Activated T-cell treated with anti-CD3 and anti-CD28 coated beads, Interleukin-2, amount 50 U/mL, for 24 hours (primary cell): ENCODE measurements around the gene NPHS1.

ENCODE experiments used
- DNase-seq: peaks from one replicate; pipeline ENCODE4 v3.0.0-alpha.2; 2020
- H3K27ac Mint-ChIP-seq: 2 replicates; pipeline ENCODE4 v1.8.0; 2020; ENCODE audit warnings: mild to moderate bottlenecking, mixed read lengths
- H3K27me3 Mint-ChIP-seq: 2 replicates; pipeline ENCODE4 v1.8.0; 2020; ENCODE audit warnings: mixed read lengths
- H3K36me3 Mint-ChIP-seq: 2 replicates; pipeline ENCODE4 v1.8.0; 2020; ENCODE audit warnings: low read depth, mixed read lengths
- H3K4me1 Mint-ChIP-seq: 2 replicates; pipeline ENCODE4 v1.8.0; 2020; ENCODE audit warnings: low read depth, mixed read lengths
- H3K4me3 Mint-ChIP-seq: 2 replicates; pipeline ENCODE4 v1.8.0; 2020; ENCODE audit warnings: mild to moderate bottlenecking, moderate library complexity, mixed read lengths
- H3K9me3 Mint-ChIP-seq: 2 replicates; pipeline ENCODE4 v1.8.0; 2020; ENCODE audit warnings: mixed read lengths

NPHS1 gene

DNA sequence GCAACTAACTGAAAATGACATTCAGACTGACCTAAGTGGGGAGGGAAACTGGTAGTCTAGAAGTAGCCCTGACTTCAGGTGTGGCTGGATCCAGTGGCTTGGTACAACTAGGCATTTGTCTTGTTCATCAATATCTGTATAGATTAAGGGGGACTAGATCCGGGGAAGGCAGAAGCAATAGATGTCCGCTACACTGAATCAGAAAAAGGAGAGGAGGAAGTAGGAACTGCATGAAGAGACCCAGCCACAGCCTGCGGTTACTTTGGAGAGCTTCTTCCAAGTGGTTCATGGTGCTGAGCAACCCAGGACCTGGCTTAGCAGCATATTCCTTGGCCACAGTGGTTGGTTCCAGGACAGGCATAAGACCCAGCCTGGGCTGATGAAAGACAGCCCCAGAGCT, 29.7 kb downstream of the NPHS1 start:
- DNase-seq = no peak
- Mint-ChIP-seq H3K9me3 (no peaks in the 10 kb centered on the region), H3K4me3 (no peak overlapping the region), H3K27me3 (peaks cover 39% of the 10 kb centered on the region), H3K27ac (no peak overlapping the region), H3K4me1 (peaks cover 3% of the 10 kb centered on the region), H3K36me3 (no peaks in the 10 kb centered on the region)

DNA sequence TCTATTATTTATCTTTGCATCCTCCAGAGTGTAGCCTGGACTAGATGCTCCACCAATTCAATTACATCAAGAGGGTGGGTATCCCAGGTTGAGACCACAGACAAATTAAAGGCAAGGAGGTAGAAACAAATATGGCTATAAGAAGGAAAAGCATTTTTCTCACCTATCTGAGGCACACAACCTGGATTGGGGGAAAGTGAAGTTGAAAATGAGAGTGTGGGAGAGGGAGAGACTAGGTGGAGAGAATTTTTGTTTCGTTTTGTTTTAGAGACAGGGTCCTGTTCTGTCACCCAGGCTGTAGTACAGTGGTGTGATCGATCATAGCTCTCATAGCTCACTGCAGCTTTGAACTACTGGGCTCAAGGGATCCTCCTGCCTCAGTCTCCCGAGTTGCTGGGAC, 33.9 kb downstream of the NPHS1 start:
- Mint-ChIP-seq H3K27ac (no peak overlapping the region), H3K9me3 (no peaks in the 10 kb centered on the region), H3K4me1 (peaks cover 3% of the 10 kb centered on the region), H3K27me3 (peaks cover 28% of the 10 kb centered on the region), H3K36me3 (no peaks in the 10 kb centered on the region), H3K4me3 (no peak overlapping the region)
- no peak for DNase-seq

DNA sequence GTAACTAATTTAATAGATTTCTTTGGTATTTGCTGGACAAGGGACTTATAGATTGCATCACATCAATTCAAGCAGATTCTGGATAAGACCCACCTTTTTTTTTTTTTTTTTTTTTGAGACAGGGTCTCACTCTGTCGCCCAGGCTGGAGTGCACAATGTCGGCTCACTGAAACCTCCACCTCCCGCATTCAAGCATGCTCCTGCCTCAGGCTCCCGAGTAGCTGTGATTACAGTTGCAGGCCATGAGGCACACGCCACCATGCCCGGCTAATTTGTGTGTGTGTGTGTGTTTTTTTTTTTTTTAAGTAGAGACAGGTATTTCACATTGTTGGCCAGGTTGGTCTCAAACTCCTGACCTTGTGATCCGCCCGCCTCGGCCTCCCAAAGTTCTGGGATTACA, 35.5 kb downstream of the NPHS1 start:
- no peaks in the 10 kb centered on the region for H3K36me3 Mint-ChIP-seq
- peaks cover 3% of the 10 kb centered on the region for H3K4me1 Mint-ChIP-seq
- H3K4me3 Mint-ChIP-seq = no peak overlapping the region
- H3K27ac Mint-ChIP-seq = no peak overlapping the region
- peaks cover 19% of the 10 kb centered on the region for H3K27me3 Mint-ChIP-seq
- DNase-seq = no peak
- H3K9me3 Mint-ChIP-seq = no peaks in the 10 kb centered on the region

DNA sequence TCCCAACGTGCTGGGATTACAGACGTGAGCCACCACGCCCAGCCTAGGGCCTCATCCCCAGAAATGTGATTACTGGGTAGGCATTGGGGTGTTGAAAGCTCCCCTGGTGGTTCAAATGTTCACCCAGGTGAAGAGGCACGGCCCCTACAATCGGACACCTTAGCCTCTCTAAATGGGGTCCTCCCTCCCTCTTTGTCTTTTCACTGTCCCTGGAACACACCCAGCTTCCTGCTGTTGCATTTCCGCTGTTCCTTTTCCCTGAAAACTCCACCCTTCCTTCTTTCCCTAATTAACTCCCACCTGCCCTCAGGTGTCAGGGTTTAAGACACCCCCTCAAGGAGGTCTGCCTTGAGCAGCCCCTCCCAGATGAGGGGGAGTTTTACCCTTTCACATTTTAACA, 36.0 kb downstream of the NPHS1 start:
- Mint-ChIP-seq H3K4me3 (no peak overlapping the region), H3K4me1 (peaks cover 3% of the 10 kb centered on the region), H3K9me3 (no peaks in the 10 kb centered on the region), H3K27ac (no peak overlapping the region), H3K36me3 (no peaks in the 10 kb centered on the region), H3K27me3 (peaks cover 23% of the 10 kb centered on the region)
- DNase-seq = no peak

DNA sequence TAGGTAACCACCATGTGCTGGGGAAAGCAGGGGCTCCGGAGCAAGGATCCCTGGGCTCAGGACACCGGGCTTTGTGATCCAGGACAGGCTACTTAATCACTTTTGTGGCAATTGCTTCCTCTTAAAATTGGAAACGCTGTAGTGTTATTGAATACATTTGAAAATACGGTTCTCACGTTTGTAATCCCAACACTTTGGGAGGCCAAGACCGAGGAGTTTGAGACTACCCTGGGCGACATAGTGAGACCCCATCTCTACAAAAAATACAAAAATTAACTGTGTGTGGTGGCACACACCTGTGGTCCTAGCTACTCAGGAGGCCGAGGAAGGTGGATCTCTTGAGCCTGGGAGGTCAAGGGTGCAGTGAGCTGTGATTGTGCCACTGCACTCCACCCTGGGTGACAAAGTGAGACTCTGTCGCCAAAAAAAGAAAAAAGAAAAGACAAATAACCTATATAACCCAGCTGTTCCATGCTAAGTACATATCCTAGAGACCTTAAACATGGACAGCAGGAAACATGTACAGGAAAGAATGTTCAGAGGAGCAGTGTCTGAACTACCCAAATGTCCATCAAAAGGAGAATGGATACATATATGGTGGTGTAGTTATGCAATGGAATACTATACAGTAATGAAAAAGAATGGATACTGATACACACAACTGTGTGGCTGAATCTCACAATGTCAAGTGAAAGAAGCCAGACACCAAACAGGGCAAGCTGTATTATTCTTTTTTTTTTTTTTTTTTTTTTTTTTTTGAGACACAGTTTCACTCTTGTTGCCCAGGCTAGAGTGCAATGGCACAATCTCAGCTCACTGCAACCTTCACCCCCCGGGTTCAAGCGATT, 39.0 kb downstream of the NPHS1 start:
- no peaks in the 10 kb centered on the region for H3K4me1 Mint-ChIP-seq
- H3K4me3 Mint-ChIP-seq = no peak overlapping the region
- peaks cover 13% of the 10 kb centered on the region for H3K27me3 Mint-ChIP-seq
- no peak overlapping the region for H3K27ac Mint-ChIP-seq
- DNase-seq = no peak
- H3K36me3 Mint-ChIP-seq = no peaks in the 10 kb centered on the region
- no peaks in the 10 kb centered on the region for H3K9me3 Mint-ChIP-seq

DNA sequence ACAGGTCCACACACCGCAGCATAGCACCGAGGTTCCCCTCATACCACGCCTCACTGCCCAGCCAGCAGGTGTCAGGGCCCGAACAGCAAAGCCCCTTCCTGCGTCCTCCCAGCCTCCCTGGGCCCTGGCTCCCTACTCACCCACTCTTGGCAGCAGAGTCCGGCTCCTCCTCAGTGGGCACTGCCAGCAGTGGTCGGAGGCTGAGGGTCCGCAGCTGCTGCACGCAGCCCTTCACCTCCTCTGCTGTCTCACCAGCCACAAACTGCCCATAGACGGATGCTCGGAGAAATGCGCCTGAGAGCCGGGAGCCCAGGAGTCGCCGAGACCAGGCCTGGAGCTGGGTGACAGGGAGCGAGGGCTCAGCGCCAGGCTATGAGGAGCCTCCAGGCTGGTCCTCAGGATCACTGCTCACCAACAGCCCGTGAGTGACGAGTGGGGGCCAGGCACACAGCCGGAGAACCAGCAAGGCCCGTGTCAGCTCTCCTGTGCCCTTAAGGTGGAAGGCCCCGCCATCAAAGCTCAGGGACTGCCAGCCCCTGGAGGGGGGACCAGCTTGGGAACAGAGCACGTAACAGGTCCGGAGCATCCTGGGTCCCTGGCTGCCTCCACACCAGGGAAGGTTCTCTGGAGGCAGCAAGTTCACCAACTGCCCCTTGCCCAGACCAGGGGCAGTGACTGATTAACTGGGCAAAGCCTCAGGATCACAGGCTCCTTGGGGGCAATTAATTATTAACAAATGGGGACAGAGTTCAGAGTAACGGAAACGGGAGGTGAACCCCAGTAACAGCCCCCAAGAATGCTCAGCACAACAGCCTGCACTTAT, 39.9 kb downstream of the NPHS1 start, which contains the start of gene PRODH2:
Gene PRODH2 (minus strand): TSS at position 626 of the 823 bp plus-strand sequence. CDS start 40 bp downstream, at position 586.
- Mint-ChIP-seq H3K36me3 (no peaks in the 10 kb centered on the region), H3K27me3 (peaks cover 11% of the 10 kb centered on the region), H3K4me1 (no peaks in the 10 kb centered on the region), H3K27ac (no peak within 1 kb of the TSS), H3K9me3 (no peaks in the 10 kb centered on the region), H3K4me3 (no peak within 1 kb of the TSS)
- DNase-seq = no peak

DNA sequence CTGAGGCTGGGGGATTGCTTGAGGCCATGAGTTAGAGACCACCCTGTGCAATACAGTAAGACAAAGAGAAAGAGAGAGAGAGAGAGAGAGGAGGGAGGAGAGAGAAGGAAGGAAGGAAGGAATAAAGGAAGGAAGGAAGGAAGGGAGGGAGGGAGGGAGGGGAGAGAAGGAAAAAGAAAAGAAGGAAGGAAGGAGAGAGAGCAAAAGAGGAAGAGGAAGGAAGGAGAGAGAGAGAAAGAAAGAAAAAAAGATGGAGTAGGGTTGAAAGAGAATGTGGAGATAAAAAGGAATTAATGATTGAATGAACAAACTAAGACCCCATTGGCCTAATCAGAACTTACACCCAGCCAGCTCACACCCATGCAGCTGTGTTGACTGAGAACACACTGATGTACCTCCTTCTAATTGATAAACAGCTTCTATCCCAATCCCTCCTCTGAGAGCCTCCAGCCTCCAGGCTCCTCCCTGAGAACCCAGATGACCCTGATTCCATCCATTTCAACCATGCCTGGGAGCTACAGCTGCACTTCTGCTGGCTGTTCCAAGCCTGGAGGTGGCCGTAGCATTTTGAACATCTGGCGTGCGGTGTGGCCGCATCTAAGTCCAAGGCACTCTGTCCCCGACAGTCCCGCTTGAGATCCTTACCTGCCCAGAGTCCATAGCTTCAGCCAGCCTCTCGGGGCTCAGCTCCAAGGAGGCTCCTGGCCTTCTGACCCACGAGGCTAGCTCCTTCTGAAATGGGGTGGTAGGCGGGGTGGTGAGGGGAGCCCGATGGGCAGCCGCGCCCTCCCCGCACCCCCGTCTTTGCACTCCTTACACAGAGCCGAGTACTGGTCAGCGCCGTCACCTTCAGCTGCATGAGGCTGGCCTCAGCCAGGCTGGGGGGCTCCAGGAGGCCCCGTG, 40.7 kb downstream of the NPHS1 start:
- no peak overlapping the region for H3K4me3 Mint-ChIP-seq
- H3K27me3 Mint-ChIP-seq = peaks cover 10% of the 10 kb centered on the region
- H3K9me3 Mint-ChIP-seq = no peaks in the 10 kb centered on the region
- DNase-seq = no peak
- H3K27ac Mint-ChIP-seq = no peak overlapping the region
- no peaks in the 10 kb centered on the region for H3K4me1 Mint-ChIP-seq
- H3K36me3 Mint-ChIP-seq = no peaks in the 10 kb centered on the region

DNA sequence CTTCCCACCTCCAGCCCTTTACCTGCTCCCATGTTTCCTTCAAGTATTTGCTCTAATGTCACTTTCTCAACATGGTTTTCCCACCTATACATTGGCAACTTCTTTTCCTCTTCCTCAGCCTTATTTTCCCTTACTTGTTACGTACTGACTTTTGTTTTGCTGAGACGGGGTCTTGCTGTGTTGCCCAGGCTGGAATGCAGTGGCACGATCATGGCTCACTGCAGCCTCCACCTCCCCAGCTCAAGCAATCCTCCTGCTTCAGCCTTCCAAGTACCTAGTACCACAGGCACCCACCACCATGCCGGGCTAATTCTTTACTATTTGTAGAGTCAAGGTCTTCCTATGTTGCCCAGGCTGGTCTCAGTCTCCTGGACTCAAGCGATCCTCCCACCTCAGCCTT, 44.7 kb downstream of the NPHS1 start:
- Mint-ChIP-seq H3K4me1 (peaks cover 8% of the 10 kb centered on the region), H3K27me3 (peaks cover 4% of the 10 kb centered on the region)

DNA sequence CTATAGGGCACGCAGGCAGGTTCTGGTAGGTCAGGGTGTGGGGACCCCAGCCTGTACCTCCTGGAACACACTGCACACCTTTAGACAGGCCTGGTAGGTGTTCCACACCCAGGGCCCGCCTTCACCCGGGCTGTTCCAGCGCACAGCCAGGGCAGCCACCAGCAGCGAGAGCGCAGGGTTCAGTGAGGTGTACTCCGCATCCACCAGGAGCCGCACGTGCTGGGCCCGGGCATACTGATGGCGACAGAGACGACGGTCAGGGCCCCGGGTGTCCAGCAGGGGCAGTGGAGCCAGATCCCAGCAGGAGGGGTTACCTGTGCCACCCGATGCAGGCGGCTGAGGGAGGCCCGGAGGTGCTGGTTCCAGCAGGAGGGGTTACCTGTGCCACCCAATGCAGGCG, 45.7 kb downstream of the NPHS1 start:
- no peak for DNase-seq
- Mint-ChIP-seq H3K9me3 (no peaks in the 10 kb centered on the region), H3K36me3 (no peaks in the 10 kb centered on the region), H3K4me1 (peaks cover 8% of the 10 kb centered on the region), H3K27me3 (peaks cover 7% of the 10 kb centered on the region), H3K4me3 (no peak overlapping the region), H3K27ac (no peak overlapping the region)

More for the DNA sequence above, 44.7 kb downstream of the NPHS1 start:
- no peak overlapping the region for H3K4me3 Mint-ChIP-seq
- H3K36me3 Mint-ChIP-seq = no peaks in the 10 kb centered on the region
- no peak overlapping the region for H3K27ac Mint-ChIP-seq
- DNase-seq = no peak
- no peaks in the 10 kb centered on the region for H3K9me3 Mint-ChIP-seq

DNA sequence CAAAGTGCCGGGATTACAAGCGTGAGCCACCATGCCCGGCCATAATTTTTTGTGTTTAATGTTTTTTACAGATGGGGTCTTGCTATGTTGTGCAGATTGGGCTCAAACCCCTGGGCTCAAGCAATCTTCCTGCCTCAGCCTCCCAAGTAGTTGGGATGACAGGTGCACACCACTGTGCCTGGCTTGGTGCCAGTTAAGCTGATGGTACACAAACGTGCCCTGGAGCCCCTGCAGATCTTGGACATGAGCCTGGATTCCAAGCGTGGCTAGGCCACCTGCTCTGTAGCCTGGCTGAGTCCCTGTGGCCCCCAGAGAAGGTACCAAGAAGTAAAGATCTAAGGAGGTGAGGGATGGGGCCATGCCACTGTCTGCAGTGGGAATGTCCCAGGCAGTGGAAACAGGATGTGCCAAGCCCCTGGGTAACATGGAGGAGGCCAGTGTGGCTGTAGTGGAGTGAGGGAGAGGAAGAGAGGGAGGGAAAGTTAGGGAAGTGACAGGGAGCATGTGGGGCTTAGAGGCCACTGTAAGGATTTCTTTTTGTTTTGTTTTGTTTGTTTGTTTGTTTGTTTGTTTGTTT, 46.7 kb downstream of the NPHS1 start:
- H3K4me3 Mint-ChIP-seq = no peak overlapping the region
- H3K9me3 Mint-ChIP-seq = no peaks in the 10 kb centered on the region
- H3K27me3 Mint-ChIP-seq = peaks cover 4% of the 10 kb centered on the region
- no peak for DNase-seq
- no peak overlapping the region for H3K27ac Mint-ChIP-seq
- H3K4me1 Mint-ChIP-seq = peaks cover 8% of the 10 kb centered on the region
- H3K36me3 Mint-ChIP-seq = no peaks in the 10 kb centered on the region

DNA sequence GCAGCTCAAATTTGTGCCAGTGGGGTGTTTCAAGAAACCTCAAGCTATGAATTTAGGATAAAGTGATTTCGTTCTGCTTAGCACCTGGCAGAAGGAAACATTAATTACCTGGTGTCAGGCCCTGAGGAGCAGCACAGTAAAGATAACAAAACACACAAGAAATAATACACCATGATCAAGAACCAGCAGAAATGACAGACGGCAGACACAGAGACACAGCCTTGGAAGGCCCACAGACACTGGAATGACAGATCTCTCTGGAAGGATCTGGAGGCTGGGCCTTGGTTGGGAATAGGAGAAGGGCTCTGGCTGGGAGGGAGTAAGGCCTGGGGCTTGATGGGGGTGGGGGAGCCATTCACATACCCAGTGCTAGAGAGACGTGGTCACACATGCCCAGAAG, 50.5 kb downstream of the NPHS1 start:
- Mint-ChIP-seq H3K27me3 (peaks cover 23% of the 10 kb centered on the region), H3K4me1 (peaks cover 14% of the 10 kb centered on the region), H3K4me3 (no peak overlapping the region), H3K27ac (no peak overlapping the region), H3K36me3 (no peaks in the 10 kb centered on the region), H3K9me3 (no peaks in the 10 kb centered on the region)
- DNase-seq = no peak

DNA sequence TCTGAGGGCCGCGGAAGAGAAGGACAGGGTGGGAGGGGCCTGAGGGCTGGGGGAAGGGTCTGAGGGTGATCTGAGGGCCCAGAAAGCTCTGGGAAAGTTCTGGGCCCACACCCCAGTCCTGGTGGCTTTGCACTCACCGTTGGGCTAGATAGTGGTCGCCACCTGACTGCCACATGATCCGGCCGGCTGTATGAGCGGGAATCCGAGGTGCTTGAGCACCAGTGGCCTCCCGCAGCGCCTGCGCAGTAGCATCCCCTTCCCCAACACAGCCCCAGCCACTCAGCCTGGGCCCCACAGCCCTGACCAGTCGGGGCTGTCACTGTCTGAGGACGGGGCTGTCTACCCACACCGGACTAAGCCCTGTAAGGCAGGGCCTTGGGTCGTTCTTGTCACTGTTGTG, 54.6 kb downstream of the NPHS1 start:
- Mint-ChIP-seq H3K27me3 (peaks cover 43% of the 10 kb centered on the region), H3K36me3 (no peaks in the 10 kb centered on the region), H3K4me3 (no peak overlapping the region), H3K4me1 (peaks cover 6% of the 10 kb centered on the region), H3K27ac (no peak overlapping the region), H3K9me3 (no peaks in the 10 kb centered on the region)
- DNase-seq = peak; percentile 45

DNA sequence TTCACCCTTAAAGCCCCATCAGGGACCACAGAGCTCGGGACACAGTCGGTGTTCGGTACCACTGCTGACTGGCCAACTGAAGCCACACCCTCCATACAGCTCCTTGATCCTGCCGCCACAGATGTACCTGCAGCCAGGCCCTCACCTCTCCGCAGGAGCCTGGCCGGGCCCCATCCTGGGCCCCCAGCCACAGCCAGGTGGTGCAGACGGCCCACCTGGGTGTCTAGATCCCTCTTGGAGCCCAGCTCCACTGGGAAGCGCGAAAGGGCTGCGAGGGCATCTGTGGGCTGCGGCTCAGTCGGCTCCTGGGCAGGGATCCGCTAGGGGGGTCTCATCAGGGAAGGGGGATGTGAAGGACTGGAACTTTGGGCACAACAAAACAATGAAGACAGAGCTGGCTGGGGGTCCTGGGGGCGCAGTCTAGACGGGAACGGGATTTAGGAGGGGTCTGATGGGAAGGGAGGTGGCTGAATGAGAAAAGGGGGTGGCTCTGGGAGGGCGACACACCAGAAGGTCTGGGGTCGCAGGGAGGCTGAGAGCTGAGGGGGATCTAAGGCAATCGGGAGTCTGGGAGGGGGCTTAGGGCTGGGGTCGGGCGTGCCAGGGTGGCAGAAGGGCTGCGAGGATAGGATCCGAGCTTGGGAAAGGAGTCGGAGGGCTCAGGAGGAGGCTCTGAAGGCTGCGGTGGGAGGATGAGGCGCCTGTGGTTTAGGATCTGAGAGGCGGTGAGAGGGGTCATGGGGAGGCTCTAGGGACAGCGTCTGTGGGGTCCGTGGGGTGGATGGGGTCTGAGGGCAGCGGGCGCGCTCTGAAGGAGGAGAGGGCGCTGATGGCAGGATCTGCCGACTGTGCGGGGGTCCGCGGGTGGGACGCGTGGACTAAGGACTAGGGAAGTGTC, 55.4 kb downstream of the NPHS1 start:
- DNase-seq = no peak
- Mint-ChIP-seq H3K27me3 (peaks cover 42% of the 10 kb centered on the region), H3K9me3 (no peaks in the 10 kb centered on the region), H3K36me3 (no peaks in the 10 kb centered on the region), H3K4me1 (peaks cover 6% of the 10 kb centered on the region), H3K4me3 (no peak overlapping the region), H3K27ac (no peak overlapping the region)
